Central memory CD4-positive, alpha-beta T cell (primary cell): ENCODE measurements around the gene BHLHE40.

Source experiments
- DNase-seq: peaks from one replicate; pipeline ENCODE4 v3.0.0; 2022

BHLHE40 gene

GRCh38 chr3:4985330-4986174 is 6.3 kb downstream of the BHLHE40 start:
- no peak for DNase-seq

GRCh38 chr3:4986175-4986781 is 7.0 kb downstream of the BHLHE40 start:
- DNase-seq: no peak

GRCh38 chr3:4986782-4987537 is 7.7 kb downstream of the BHLHE40 start:
- peak; percentile 71 for DNase-seq

DNA sequence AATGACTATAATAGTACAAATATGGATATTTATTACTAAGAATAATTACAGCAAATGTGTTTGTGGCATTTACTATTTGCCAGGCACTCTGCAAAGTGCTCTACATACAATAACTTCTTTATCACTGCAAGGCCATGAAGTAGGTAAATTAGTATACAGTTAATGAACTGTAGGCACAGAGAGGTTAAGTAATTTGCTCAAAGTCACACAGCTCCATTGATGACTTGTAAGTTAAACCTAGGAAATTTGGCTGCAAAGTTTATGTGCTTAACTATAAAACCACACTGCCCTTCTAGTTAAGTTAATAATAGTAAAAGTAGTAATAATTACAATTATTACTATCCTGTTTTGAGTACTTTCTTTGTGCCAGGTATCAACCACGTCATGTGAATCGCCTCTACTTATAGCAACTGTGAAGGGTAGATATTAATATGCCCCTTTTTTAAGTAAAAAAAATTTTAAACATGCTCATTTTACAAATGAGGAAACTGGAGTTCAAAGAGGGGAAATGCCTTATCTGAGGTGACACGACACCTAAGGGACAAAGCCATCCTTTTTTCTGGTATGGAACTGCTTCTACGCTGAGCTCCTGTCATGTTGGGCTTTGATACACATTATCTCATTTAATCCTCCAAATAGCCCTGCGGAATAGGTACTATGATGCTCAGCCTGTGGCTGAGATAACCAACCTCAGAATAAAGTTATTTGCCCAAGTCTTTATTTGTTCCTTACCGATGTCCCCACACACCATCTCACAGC is 8.5 kb downstream of the BHLHE40 start:
- DNase-seq: no peak

- no peak for DNase-seq
These were observed 10.0 kb downstream of the BHLHE40 start for GRCh38 chr3:4988983-4989834.

GRCh38 chr3:4990069-4990468 is 10.8 kb downstream of the BHLHE40 start:
- DNase-seq: no peak

- no peak for DNase-seq
These were observed 12.9 kb downstream of the BHLHE40 start for GRCh38 chr3:4992118-4992517.

DNA sequence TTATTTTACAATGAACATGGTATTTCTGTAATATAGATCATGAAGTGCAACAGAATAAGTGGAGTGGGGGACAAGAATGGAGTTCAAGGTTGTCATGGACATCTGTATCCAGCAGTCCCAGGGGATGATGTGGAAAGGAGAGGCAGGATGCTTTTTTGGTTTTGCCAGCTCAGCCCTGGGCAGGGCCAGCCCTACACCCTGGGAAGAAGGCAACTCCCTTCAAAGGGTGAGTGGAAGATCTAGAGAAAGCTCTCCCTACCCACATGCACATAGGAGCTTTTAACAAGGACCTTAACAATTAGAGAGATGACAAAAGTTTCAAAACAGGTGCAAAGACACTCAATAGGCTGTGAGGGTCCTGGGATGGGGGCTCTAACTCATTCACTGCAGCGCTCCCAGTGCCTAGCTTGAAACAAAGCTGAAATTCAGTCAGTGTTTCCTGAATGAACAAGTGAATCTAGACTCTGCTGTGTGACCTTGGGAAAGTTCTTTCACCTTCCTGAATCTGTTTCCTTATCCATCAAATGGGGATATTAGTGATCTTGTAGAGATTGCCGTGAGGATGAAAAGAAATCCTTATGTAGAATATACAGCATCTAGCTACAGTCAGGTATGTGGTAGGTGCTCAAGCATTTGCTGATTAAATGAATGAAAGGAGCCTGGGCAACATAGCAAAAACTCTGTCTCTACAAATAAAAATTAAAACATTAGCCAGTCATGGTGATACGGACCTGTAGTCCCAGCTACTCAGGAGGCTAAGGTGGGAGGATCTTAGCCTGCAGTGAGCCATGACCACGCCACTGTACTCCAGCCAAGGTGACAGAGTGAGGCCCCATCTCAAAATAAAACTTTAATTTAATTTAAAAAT is 14.3 kb downstream of the BHLHE40 start:
- no peak for DNase-seq

- no peak for DNase-seq
These were observed 15.0 kb downstream of the BHLHE40 start for GRCh38 chr3:4994144-4994730.

DNA sequence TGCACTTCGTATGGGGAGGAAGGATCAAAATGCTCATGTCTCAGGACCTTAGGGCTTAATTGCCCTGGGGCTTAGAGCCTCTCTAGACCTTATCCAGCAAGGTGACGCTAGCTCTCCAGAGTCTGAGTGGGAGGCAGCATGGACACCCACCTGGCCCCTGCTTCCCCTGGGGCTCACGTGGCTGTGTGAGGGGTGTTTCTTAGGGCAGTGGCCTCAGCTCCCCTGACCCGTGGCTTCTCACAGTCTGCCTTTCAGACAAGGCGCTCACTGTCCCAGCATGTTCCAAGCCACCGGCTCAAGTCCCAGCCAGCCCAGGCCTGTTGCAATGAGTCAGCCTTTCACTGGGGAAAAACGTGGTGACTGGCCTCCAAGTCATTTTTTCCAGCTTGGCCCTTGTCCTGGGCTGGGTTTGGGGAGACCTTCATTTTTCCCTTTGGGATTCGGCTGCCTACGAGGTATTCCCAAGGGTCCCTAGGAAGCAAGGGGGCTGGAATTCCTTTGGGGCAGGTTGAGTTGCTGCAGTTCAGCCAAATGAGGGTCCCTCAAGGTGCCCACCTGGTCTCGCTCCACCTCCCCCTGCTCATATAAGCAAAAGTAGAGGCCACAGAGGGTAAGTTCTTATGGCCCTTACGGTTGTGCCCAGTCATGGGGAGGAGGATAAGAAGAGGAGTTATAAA is 15.7 kb downstream of the BHLHE40 start:
- DNase-seq: no peak

DNA sequence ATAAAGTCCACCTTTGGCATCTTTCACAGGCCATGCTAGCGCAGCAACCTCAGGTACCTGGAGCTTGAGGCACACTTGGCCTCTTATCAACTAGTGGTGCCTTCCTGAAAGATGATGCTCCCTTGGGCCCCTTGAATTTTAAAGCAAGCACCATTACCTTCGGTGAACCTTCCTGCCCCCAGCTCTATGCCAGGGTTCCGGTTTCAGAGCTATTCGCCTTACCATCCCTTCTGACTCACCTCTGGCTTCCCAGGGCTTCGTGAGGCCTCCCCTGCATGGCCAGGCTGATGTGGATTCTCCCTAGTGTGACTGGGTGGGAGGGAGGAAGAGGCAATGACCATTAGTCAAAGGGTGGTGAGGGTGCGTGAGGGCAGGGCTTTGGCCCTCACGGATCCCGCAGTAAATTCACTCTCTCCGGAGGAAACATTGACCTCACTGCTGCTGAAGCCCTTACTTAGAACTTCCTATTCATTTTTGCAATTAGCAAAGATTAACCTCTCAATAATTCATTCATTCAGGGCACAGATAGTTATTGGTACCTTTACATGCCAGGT is 16.3 kb downstream of the BHLHE40 start:
- DNase-seq: no peak

DNA sequence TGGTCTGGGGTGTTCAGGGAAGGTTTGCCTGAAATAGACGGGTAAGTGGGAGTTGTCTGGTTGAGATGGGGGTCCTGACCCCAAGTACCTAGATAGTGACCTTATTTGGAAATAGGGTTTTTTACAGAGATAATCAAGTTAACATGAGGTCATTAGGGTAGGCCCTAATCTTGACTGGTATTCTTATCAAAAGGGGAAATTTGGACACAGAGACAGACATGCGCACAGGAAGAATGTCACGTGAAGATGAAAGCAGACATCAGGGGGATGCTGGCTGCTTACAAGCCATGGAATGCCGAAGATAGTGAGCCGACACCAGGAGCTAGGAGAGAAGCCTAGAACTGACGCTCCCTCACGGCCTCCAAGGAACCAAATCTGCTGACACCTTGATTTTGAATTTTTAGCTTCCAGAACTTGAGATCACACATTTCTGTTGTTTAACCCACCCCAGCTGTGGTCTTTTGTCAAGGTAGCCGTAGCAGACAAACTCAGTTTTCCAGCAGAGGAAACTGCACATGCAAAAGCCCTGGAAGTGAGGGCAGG is 17.1 kb downstream of the BHLHE40 start:
- DNase-seq: no peak

DNA sequence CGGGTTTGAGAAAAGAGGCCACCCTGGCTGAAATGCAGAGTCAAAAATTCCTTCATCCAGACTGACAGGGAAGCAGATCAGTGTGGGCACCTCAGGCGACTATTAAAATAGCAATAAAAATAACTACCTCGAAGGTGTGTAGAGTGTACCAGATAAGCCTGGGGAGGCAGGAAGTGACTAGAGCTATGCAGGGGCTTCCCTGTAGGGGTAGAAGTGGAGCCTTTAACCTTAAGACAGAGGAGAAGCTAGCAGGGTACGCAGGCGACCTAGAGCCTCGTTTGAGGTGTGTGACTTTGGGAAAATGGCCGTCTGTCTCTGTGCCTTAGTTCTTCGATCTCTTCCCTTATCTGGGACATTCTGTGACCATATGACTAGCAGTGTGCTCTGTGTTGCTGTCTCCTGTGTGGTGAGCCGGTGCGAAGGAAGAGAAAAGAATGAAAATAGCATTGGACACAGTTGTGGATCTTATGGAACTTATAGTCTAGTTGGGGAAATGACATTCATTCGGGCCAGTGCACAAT is 17.6 kb downstream of the BHLHE40 start:
- DNase-seq: no peak

DNA sequence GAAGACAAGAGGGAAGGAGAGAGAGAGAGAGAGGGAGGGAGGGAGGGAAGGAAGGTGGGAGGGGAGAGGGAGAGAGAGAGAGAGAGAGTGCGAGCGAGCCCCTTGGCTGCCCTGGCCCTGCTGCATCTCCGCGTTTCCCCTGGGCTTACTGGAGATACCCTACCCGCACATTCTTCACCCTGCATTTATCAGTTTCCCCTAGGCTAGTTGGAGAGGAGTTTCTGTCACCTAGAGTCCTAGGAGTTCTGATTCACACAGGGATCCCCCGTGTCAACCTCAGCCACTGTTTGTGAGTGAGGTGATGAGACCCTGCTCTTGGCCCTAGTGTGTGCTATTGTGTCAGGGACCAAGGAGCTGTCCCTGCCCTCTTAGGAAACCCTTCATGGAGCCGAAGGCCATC is 18.7 kb downstream of the BHLHE40 start:
- DNase-seq: no peak

DNA sequence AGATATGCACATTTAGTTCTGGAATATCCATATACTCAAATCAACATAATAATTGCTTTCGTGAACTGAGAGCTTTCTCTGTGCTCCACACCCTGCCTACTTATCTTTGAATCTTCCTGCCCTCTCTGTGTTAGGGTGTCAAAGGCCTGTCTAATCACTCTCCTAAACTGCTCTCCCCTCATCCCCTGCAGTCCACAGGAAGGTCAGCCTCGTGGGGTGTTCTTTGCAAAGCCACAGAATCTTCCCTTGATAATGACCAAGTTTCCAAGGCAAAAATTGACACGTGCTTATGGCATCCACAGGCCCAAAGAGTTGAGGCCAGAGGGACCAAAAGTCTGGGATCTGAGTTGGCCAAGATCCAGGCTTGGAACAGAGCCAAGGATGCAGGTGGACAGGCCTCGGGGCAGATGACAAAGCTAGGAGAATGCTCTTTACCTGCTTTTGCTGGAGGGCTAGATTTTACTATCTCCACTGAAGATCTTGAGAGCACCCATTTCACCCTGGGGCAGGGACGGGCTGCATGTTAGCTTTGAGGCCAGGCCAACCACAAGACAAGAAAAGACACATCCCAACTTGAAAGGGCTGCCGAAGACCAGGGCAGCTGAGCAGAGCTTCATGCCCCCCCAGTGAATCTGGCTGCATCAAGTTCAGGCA is 20.4 kb downstream of the BHLHE40 start:
- DNase-seq: no peak

DNA sequence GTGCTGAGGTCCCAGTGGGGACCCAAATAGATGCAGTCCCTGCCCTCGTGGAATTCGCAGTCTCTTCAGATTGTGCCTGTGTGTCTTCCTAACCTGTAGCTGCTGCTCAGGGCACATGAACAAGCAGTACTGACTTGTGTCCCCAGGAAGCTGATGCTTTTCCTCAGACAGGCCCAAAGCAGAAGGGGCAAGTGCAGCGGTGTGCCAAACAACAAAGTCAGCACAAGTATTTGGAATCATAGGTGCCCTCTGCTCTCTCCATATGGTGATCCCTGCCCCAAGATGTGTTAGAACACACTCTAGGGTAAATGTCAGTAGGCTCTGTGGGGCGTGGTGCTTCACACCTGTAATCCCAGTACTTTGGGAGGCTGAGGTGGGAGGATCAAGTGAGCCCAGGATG is 21.9 kb downstream of the BHLHE40 start:
- no peak for DNase-seq

DNA sequence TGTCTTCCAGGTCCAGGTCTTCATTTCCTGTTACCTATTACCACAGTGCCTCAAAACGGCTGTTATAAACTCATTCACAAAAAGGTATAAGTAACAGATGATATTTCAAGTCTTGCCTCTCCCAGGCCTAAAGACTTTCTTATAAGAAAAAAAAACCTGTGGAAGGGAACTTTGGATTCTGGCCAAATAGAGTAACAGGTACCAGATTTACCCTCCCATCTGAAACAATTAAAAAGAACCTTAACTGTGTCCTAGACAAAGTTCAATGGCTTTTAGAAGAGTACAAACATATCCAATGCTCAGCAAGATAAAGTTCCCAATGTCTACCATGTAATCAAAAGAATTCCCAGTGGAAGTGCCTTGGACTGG is 22.6 kb downstream of the BHLHE40 start:
- DNase-seq: no peak

- DNase-seq: peak; percentile 45
These were observed 23.1 kb downstream of the BHLHE40 start for GRCh38 chr3:5002174-5002870.
